H1 (cell line): ENCODE results near the gene PRICKLE2. TPM values are rescaled to one million over a fixed set of nuclear protein-coding genes. Genes with fewer than 3 reads are reported as not detected.

Source experiments
- CTCF ChIA-PET: fragments of 300-600 bp; sonication (Branson Sonifier 250); formaldehyde crosslinking; loops from one replicate; lab custom pipeline; 2021; ENCODE audit not compliant: partially characterized antibody; lab: Charles Lee
- POLR2A ChIA-PET: fragments of 300-600 bp; sonication (Branson Sonifier 250); formaldehyde crosslinking; loops from one replicate; lab custom pipeline; 2021; ENCODE audit warnings: inconsistent platforms; ENCODE audit not compliant: partially characterized antibody; lab: Charles Lee
- DNase-seq, 2 experiments: peaks; one replicate each; pipeline versions ENCODE4 v3.0.0 to v3.0.0-alpha.2; 2010 to 2022; ENCODE audit warnings: low spot score in 2 of 2, low read depth in 1 of 2, mixed read lengths in 1 of 2
- FAIRE-seq: peaks from 2 replicates; lab custom pipeline; 2011; peaks lifted over from hg19 to GRCh38; lab: Jason Lieb, UNC
- H2AFZ ChIP-seq: 2 replicates; pipeline ENCODE4 v1.8.1; 2012; ENCODE audit warnings: low read length, inconsistent platforms
- H2AK5ac ChIP-seq: 2 replicates; pipeline ENCODE4 v1.6.1; 2013; ENCODE audit warnings: low read depth, low read length
- H2BK120ac ChIP-seq: replicated peaks from 2 replicates; pipeline ENCODE3; 2013; ENCODE audit warnings: low read depth, low read length, inconsistent platforms
- H2BK12ac ChIP-seq: 2 replicates; pipeline ENCODE4 v1.6.1; 2013; ENCODE audit warnings: low read depth, low read length
- H2BK15ac ChIP-seq: 2 replicates; pipeline ENCODE4 v1.6.1; 2013; ENCODE audit warnings: low read length
- H2BK20ac ChIP-seq: 2 replicates; pipeline ENCODE4 v1.6.1; 2013; ENCODE audit warnings: low read length
- H2BK5ac ChIP-seq: 2 replicates; pipeline ENCODE4 v1.6.1; 2013; ENCODE audit warnings: low read depth, low read length
- H3K14ac ChIP-seq: 2 replicates; pipeline ENCODE4 v1.6.1; 2013; ENCODE audit warnings: inconsistent platforms; ENCODE audit not compliant: insufficient read length
- H3K18ac ChIP-seq: 2 replicates; pipeline ENCODE4 v1.6.1; 2013; ENCODE audit warnings: low read length; ENCODE audit errors: extremely low read depth
- H3K23ac ChIP-seq: 2 replicates; pipeline ENCODE4 v1.6.1; 2013; ENCODE audit warnings: inconsistent platforms; ENCODE audit not compliant: insufficient read length
- H3K23me2 ChIP-seq: 2 replicates; pipeline ENCODE4 v1.6.1; 2013; ENCODE audit warnings: low read depth, low read length
- H3K27ac ChIP-seq: 2 replicates; pipeline ENCODE4 v1.6.1; 2011; ENCODE audit warnings: low read depth, low read length, inconsistent platforms
- H3K27me3 ChIP-seq, 4 experiments: replicated peaks in 1 of 4; 1 replicate in 1 of 4; 2 replicates in 3 of 4; pipeline versions ENCODE4 v1.6.1 to v1.8.1; 2011 to 2013; ENCODE audit warnings: low read length in 3 of 4, mild to moderate bottlenecking in 3 of 4, inconsistent platforms in 2 of 4, mixed read lengths in 2 of 4, moderate library complexity in 1 of 4; ENCODE audit not compliant: control insufficient read depth in 3 of 4, insufficient read depth in 3 of 4; ENCODE audit errors: extremely low read depth in 1 of 4
- H3K36me3 ChIP-seq, 4 experiments: 2 replicates each; pipeline versions ENCODE4 v1.6.1 to v1.8.1; 2011 to 2013; ENCODE audit warnings: mild to moderate bottlenecking in 4 of 4, low read length in 3 of 4, moderate library complexity in 2 of 4, control low read depth in 1 of 4, inconsistent platforms in 1 of 4; ENCODE audit not compliant: insufficient read depth in 4 of 4, control insufficient read depth in 2 of 4
- H3K4ac ChIP-seq: replicated peaks from 2 replicates; pipeline ENCODE3; 2013; ENCODE audit warnings: low read length, low read depth, mixed read lengths, inconsistent platforms; ENCODE audit not compliant: insufficient read length
- H3K4me1 ChIP-seq, 4 experiments: replicated peaks in 1 of 4; 1 replicate in 1 of 4; 2 replicates in 3 of 4; pipeline versions ENCODE4 v1.6.1 to v1.8.1; 2011 to 2013; ENCODE audit warnings: low read length in 3 of 4, inconsistent platforms in 2 of 4, mixed read lengths in 1 of 4; ENCODE audit not compliant: insufficient read depth in 4 of 4, control insufficient read depth in 3 of 4
- H3K4me2 ChIP-seq, 2 experiments: 2 replicates each; pipeline versions ENCODE4 v1.6.1 to v1.8.1; 2011 to 2013; ENCODE audit warnings: low read depth in 2 of 2, low read length in 2 of 2, control low read depth in 1 of 2, inconsistent platforms in 1 of 2, mild to moderate bottlenecking in 1 of 2; ENCODE audit not compliant: insufficient read depth in 1 of 2
- H3K4me3 ChIP-seq, 4 experiments: fragments of 200-600, 300-600 bp in 1 of 4; sonication (generic), shearing (Covaris generic), sonication (Bioruptor Twin) in 1 of 4; 2 replicates each; pipeline versions ENCODE4 v1.5.1 to v1.8.1; 2011 to 2016; ENCODE audit warnings: low read length in 4 of 4, low read depth in 3 of 4, control low read depth in 2 of 4, inconsistent platforms in 2 of 4, mild to moderate bottlenecking in 2 of 4, mixed read lengths in 1 of 4, moderate library complexity in 1 of 4; ENCODE audit not compliant: insufficient read depth in 2 of 4; ENCODE audit errors: extremely low read depth in 1 of 4
- H3K56ac ChIP-seq: replicated peaks from 2 replicates; pipeline ENCODE3; 2013; ENCODE audit warnings: low read depth, mild to moderate bottlenecking, mixed read lengths, low read length, inconsistent platforms; ENCODE audit not compliant: insufficient read length
- H3K79me1 ChIP-seq: 2 replicates; pipeline ENCODE4 v1.6.1; 2013; ENCODE audit warnings: low read depth, low read length, control low read depth
- H3K79me2 ChIP-seq, 2 experiments: 2 replicates each; pipeline versions ENCODE4 v1.6.1 to v1.8.1; 2012 to 2013; ENCODE audit warnings: low read length in 2 of 2, mild to moderate bottlenecking in 2 of 2, inconsistent platforms in 1 of 2; ENCODE audit not compliant: insufficient read depth in 2 of 2, control insufficient read depth in 1 of 2
- H3K9ac ChIP-seq, 4 experiments: replicated peaks in 1 of 4; 1 replicate in 1 of 4; 2 replicates in 3 of 4; pipeline versions ENCODE4 v1.6.1 to v1.8.1; 2011 to 2013; ENCODE audit warnings: low read depth in 3 of 4, low read length in 3 of 4, control low read depth in 2 of 4, mild to moderate bottlenecking in 2 of 4, moderate library complexity in 2 of 4, inconsistent platforms in 1 of 4; ENCODE audit errors: extremely low read depth in 1 of 4
- H3K9me3 ChIP-seq, 2 experiments: 2 replicates each; pipeline versions ENCODE4 v1.6.1 to v1.8.1; 2012 to 2013; ENCODE audit warnings: mild to moderate bottlenecking in 2 of 2, moderate library complexity in 2 of 2, control low read depth in 1 of 2, inconsistent platforms in 1 of 2, low read depth in 1 of 2, low read length in 1 of 2, mixed read lengths in 1 of 2; ENCODE audit not compliant: insufficient read depth in 2 of 2
- H4K20me1 ChIP-seq, 2 experiments: replicated peaks in 1 of 2; 2 replicates each; pipeline versions ENCODE3 to v1.8.1; 2011 to 2013; ENCODE audit warnings: inconsistent platforms in 2 of 2, low read length in 2 of 2, mild to moderate bottlenecking in 1 of 2; ENCODE audit not compliant: insufficient read depth in 2 of 2, control insufficient read depth in 1 of 2
- H4K5ac ChIP-seq: 2 replicates; pipeline ENCODE4 v1.6.1; 2013; ENCODE audit warnings: low read length, low read depth, mixed read lengths, inconsistent platforms; ENCODE audit not compliant: insufficient read length
- H4K8ac ChIP-seq: 2 replicates; pipeline ENCODE4 v1.8.0; 2013; ENCODE audit warnings: mild to moderate bottlenecking, moderate library complexity, low read length, inconsistent platforms; ENCODE audit not compliant: insufficient read depth; ENCODE audit errors: extremely low read depth
- H4K91ac ChIP-seq: replicated peaks from 2 replicates; pipeline ENCODE3; 2013; ENCODE audit warnings: low read length, mixed read lengths, inconsistent platforms; ENCODE audit not compliant: insufficient read length
- CEBPB ChIP-seq: IDR thresholded peaks from 2 replicates; pipeline ENCODE4 v1.6.1; 2012; ENCODE audit warnings: low read depth, low read length
- MAFK ChIP-seq: IDR thresholded peaks from 2 replicates; pipeline ENCODE4 v1.6.1; 2012; ENCODE audit warnings: low read depth, mild to moderate bottlenecking, improper control_type of control experiment, low read length
- RAD21 ChIP-seq, 2 experiments: IDR thresholded peaks in 1 of 2; conservative IDR thresholded peaks in 1 of 2; 2 replicates each; pipeline ENCODE4 v1.6.1; 2011; ENCODE audit warnings: low read depth in 2 of 2, low read length in 2 of 2, improper control_type of control experiment in 1 of 2, inconsistent platforms in 1 of 2, mild to moderate bottlenecking in 1 of 2, moderate library complexity in 1 of 2
- SIN3A ChIP-seq, 2 experiments: IDR thresholded peaks in 1 of 2; conservative IDR thresholded peaks in 1 of 2; 2 replicates each; pipeline ENCODE4 v1.6.1; 2011 to 2012; ENCODE audit warnings: low read length in 2 of 2, improper control_type of control experiment in 1 of 2, low read depth in 1 of 2, mild to moderate bottlenecking in 1 of 2
- WGBS, 2 experiments: shearing (Covaris generic) in 1 of 2; methylation state at CpG; one replicate each; pipeline versions ENCODE4 v1.1.6 to v1.1.7; 2013 to 2015; ENCODE audit warnings: low lambda C conversion rate in 2 of 2, mixed read lengths in 2 of 2, inconsistent platforms in 1 of 2, low coverage in 1 of 2, missing lambda C conversion rate in 1 of 2; ENCODE audit not compliant: insufficient replicate concordance in 2 of 2, insufficient coverage in 1 of 2, insufficient read length in 1 of 2; ENCODE audit errors: extremely low coverage in 1 of 2, missing lambda C conversion rate in 1 of 2; 5-methylcytosine and 5-hydroxymethylcytosine counted together
- polyA plus RNA-seq, 7 experiments: library from polyadenylated mRNA; depleted of rRNA in 3 of 7; stranded (reverse) in 5 of 7; unstranded in 2 of 7; fragments of >200 nt in 5 of 7; fragments of 200-250 nt in 2 of 7; gene quantifications; 1 replicate in 5 of 7; 2 replicates in 1 of 7; 4 replicates in 1 of 7; pipeline versions ENCODE4 v1.2.1 to v1.2.3, GENCODE V29; 2011 to 2013; ENCODE audit warnings: missing spikeins in 2 of 7, mixed read lengths in 2 of 7
- total RNA-seq: library from RNA; stranded (reverse); fragmentation: NEBNext Ultra II Directional; extraction: Animal tissue kit (Norgen Biotek cat#: 25700); gene quantifications from 2 replicates; pipeline ENCODE4 v1.2.1, GENCODE V29; 2021
- TF ChIP-seq, protein P1 (sequence below): IDR thresholded peaks from 2 replicates; pipeline ENCODE4 v1.6.1; 2012; ENCODE audit warnings: inconsistent platforms
- TF ChIP-seq, protein P2 (sequence below), 3 experiments: IDR thresholded peaks; 1 replicate in 2 of 3; 2 replicates in 1 of 3; pipeline versions ENCODE4 v1.5.1 to v1.6.1; 2011; ENCODE audit warnings: low read length in 3 of 3, mild to moderate bottlenecking in 3 of 3, inconsistent platforms in 2 of 3, low read depth in 1 of 3, moderate library complexity in 1 of 3; ENCODE audit not compliant: insufficient read depth in 1 of 3; ENCODE audit errors: control extremely low read depth in 1 of 3

The PRICKLE2 gene
- total and polyA plus RNA-seq, 2 of the 8 experiments (the other 6 are each of a cell fraction or from before 2014, with no cell fraction given): 2.9 to 8.0 TPM

DNA sequence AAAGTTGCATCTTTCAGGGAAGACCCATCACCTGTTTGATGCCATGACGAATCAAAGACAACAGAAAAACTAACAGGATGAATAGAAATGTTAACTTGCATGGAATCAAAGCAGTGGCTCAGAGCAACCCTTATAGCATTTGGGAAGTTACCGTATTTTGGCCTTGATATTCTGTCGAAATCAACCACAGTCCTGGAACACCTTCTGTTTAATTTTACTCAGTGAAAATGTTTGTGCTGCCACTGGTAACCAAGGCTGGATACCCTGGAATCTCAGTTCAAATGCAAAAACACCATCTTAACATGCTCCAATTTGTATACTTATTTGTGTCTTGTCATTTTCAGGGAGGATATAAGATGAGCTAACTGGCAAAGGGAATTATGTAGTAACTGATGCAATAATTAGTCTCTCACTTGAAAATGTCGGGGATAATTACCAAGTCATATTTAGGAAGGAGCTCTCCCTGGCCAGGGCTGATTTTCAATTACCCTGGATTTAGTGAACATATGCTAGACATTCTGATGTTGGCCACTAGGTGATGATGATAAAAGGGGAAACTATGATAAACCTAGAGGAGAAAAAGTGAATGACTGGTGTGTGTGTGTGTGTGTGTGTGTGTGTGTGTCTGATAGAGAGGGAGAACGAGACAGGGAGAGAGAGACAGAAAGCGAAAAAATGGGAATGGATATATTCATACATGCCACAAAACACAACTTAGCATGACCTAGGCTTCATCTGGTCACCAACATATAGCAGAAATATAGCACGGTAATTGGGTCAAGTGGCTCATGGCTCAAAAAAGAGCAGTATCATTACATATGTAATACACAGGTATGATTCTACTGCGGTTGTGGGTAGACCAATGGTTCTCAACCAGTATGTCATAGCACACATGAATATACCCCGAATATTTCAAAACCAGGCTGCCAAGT, 19.0 kb upstream of the PRICKLE2 start:
- FAIRE-seq: peak; percentile 52
- TF ChIP-seq, protein P1, sequence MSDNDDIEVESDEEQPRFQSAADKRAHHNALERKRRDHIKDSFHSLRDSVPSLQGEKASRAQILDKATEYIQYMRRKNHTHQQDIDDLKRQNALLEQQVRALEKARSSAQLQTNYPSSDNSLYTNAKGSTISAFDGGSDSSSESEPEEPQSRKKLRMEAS: no peak
- TF ChIP-seq SIN3A (conservative IDR thresholded peaks at IDR 0.05 in 1 of 2, IDR thresholded peaks at IDR 0.05 in 1 of 2; ENCODE audit: low read depth in 1 of 2, low read length in 2 of 2) (no peak), MAFK (no peak), RAD21 (IDR thresholded peaks at IDR 0.05 in 1 of 2, conservative IDR thresholded peaks at IDR 0.05 in 1 of 2; ENCODE audit: low read depth in 2 of 2, low read length in 2 of 2) (peak; percentile 38 to 51; a peak in 3 of 4 replicates), CEBPB (no peak)
- TF ChIP-seq, protein P2, sequence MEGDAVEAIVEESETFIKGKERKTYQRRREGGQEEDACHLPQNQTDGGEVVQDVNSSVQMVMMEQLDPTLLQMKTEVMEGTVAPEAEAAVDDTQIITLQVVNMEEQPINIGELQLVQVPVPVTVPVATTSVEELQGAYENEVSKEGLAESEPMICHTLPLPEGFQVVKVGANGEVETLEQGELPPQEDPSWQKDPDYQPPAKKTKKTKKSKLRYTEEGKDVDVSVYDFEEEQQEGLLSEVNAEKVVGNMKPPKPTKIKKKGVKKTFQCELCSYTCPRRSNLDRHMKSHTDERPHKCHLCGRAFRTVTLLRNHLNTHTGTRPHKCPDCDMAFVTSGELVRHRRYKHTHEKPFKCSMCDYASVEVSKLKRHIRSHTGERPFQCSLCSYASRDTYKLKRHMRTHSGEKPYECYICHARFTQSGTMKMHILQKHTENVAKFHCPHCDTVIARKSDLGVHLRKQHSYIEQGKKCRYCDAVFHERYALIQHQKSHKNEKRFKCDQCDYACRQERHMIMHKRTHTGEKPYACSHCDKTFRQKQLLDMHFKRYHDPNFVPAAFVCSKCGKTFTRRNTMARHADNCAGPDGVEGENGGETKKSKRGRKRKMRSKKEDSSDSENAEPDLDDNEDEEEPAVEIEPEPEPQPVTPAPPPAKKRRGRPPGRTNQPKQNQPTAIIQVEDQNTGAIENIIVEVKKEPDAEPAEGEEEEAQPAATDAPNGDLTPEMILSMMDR (IDR thresholded peaks at IDR 0.05; ENCODE audit: control extremely low read depth in 1 of 3, insufficient read depth in 1 of 3, low read depth in 1 of 3, low read length in 3 of 3): peak in 2 of 3 experiments; percentile 61 to 93; a peak in 3 of 4 replicates
- no peak overlapping the region for H3K18ac ChIP-seq

More for the DNA sequence above, 19.0 kb upstream of the PRICKLE2 start:
- Histone ChIP-seq H2BK12ac (no peak overlapping the region), H2BK15ac (no peak overlapping the region), H3K4ac (no peak overlapping the region), H3K4me2 (no peak overlapping the region), H3K27ac (no peak overlapping the region), H4K8ac (no peak overlapping the region), H3K4me1 (no peaks in the 10 kb centered on the region; a peak in 1 of 7 replicates), H3K9ac (no peak overlapping the region), H3K4me3 (no peak overlapping the region), H3K79me2 (no peaks in the 10 kb centered on the region), H3K79me1 (no peaks in the 10 kb centered on the region), H3K56ac (peak overlapping the region; percentile 83), H3K27me3 (no peaks in the 10 kb centered on the region), H2BK120ac (no peak overlapping the region), H4K20me1 (peaks cover 0 to 1% of the 10 kb centered on the region in 2 experiments), H2BK5ac (no peak overlapping the region), H2AK5ac (no peak overlapping the region), H3K23ac (no peak overlapping the region), H3K9me3 (no peaks in the 10 kb centered on the region), H4K5ac (no peak overlapping the region), H2AFZ (no peak overlapping the region), H2BK20ac (no peak overlapping the region), H4K91ac (no peak overlapping the region), H3K14ac (no peak overlapping the region), H3K36me3 (no peaks in the 10 kb centered on the region), H3K23me2 (no peaks in the 10 kb centered on the region; the same call in 1 of the 2 replicates)
- CTCF ChIA-PET: interaction anchor here (0.7 to 4.4 kb wide), 20 partner anchors 9 to 381 kb away, joined by 3 to 22 read pairs (median 4); partner anchors contain the start of gene PRICKLE2
- WGBS, 2 experiments: 80% methylated on average over 9 of the region's 9 CpGs; no CpG with 5 or more reads in 1 of the 2 experiments
- POLR2A ChIA-PET: interaction anchor here (0.6 to 1.8 kb wide), 2 partner anchors 10 to 32 kb away, joined by 3 to 5 read pairs; no protein-coding TSS in a partner anchor
- DNase-seq: no peak
